Endothelial cell (in vitro differentiated cells): ENCODE results near the gene IL24. TPM values are rescaled to one million over a fixed set of nuclear protein-coding genes. Genes with fewer than 3 reads are reported as not detected.
"Not testable (repeated sequence)": the region's sequence is repeated elsewhere in the genome, so short reads cannot be mapped to it uniquely, and the experiment has no call there.

ENCODE experiments used
- DNase-seq: peaks from one replicate; pipeline ENCODE4 v3.0.0; 2021; ENCODE audit warnings: low spot score
- H3K27ac Mint-ChIP-seq: one replicate; pipeline ENCODE4 v1.8.0; 2021; ENCODE audit warnings: mixed read lengths, inconsistent platforms; ENCODE audit not compliant: unreplicated experiment
- H3K27me3 Mint-ChIP-seq: one replicate; pipeline ENCODE4 v1.8.0; 2021; ENCODE audit warnings: mild to moderate bottlenecking, moderate library complexity, mixed read lengths, inconsistent platforms; ENCODE audit not compliant: unreplicated experiment
- H3K36me3 Mint-ChIP-seq: one replicate; pipeline ENCODE4 v1.8.0; 2021; ENCODE audit warnings: mild to moderate bottlenecking, low read depth, mixed read lengths, inconsistent platforms; ENCODE audit not compliant: unreplicated experiment
- H3K4me1 Mint-ChIP-seq: one replicate; pipeline ENCODE4 v1.8.0; 2021; ENCODE audit warnings: mild to moderate bottlenecking, mixed read lengths, inconsistent platforms; ENCODE audit not compliant: unreplicated experiment
- H3K4me3 Mint-ChIP-seq: one replicate; pipeline ENCODE4 v1.8.0; 2021; ENCODE audit warnings: mild to moderate bottlenecking, mixed read lengths, inconsistent platforms; ENCODE audit not compliant: unreplicated experiment
- H3K9me3 Mint-ChIP-seq: one replicate; pipeline ENCODE4 v1.8.0; 2021; ENCODE audit warnings: mixed read lengths, inconsistent platforms; ENCODE audit not compliant: unreplicated experiment
- long read RNA-seq: library from polyadenylated mRNA; unstranded; transcript quantifications from one replicate; pipeline ENCODE4 v2.0.0, GENCODE V29; 2020; ENCODE audit not compliant: unreplicated experiment
- total RNA-seq: library from RNA; stranded (reverse); fragmentation: NEBNext Ultra II Directional; extraction: Animal tissue kit (Norgen Biotek cat#: 25700); gene quantifications from one replicate; pipeline ENCODE4 v1.2.1, GENCODE V29; 2021; ENCODE audit not compliant: unreplicated experiment
- TF ChIP-seq, protein P1 (sequence below): fragments of 200-600 bp; sonication (generic); IDR thresholded peaks from one replicate; pipeline ENCODE4 v1.5.0; 2021; ENCODE audit warnings: antibody characterized with exemption; ENCODE audit not compliant: unreplicated experiment

Gene IL24, protein sequence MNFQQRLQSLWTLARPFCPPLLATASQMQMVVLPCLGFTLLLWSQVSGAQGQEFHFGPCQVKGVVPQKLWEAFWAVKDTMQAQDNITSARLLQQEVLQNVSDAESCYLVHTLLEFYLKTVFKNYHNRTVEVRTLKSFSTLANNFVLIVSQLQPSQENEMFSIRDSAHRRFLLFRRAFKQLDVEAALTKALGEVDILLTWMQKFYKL
- total RNA-seq = not detected
- long read RNA-seq = 0 reads

- Mint-ChIP-seq H3K4me3 (no peak within 1 kb of the TSS), H3K36me3 (peaks cover 11% of the 10 kb centered on the region), H3K27ac (no peak within 1 kb of the TSS), H3K4me1 (peaks cover 8% of the 10 kb centered on the region), H3K27me3 (peaks cover 4% of the 10 kb centered on the region), H3K9me3 (no peaks in the 10 kb centered on the region)
- TF ChIP-seq, protein P1, sequence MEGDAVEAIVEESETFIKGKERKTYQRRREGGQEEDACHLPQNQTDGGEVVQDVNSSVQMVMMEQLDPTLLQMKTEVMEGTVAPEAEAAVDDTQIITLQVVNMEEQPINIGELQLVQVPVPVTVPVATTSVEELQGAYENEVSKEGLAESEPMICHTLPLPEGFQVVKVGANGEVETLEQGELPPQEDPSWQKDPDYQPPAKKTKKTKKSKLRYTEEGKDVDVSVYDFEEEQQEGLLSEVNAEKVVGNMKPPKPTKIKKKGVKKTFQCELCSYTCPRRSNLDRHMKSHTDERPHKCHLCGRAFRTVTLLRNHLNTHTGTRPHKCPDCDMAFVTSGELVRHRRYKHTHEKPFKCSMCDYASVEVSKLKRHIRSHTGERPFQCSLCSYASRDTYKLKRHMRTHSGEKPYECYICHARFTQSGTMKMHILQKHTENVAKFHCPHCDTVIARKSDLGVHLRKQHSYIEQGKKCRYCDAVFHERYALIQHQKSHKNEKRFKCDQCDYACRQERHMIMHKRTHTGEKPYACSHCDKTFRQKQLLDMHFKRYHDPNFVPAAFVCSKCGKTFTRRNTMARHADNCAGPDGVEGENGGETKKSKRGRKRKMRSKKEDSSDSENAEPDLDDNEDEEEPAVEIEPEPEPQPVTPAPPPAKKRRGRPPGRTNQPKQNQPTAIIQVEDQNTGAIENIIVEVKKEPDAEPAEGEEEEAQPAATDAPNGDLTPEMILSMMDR = no peak
- no peak for DNase-seq
Observed at GRCh38 chr1:206897175-206897574, at the start of gene IL24. TSS of gene IL24 (plus strand) at chr1:206897443. CDS start at chr1:206897833, 390 bp downstream.

- Mint-ChIP-seq H3K27me3 (no peaks in the 10 kb centered on the region), H3K4me1 (no peaks in the 10 kb centered on the region), H3K9me3 (no peaks in the 10 kb centered on the region), H3K4me3 (no peak overlapping the region), H3K27ac (no peak overlapping the region), H3K36me3 (no peaks in the 10 kb centered on the region)
- DNase-seq = no peak
- TF ChIP-seq, protein P1 = no peak
Observed at GRCh38 chr1:206847946-206848345, 49.3 kb upstream of the IL24 start.

GRCh38 chr1:206850401-206850800, 46.8 kb upstream of the IL24 start:
- no peaks in the 10 kb centered on the region for H3K9me3 Mint-ChIP-seq
- TF ChIP-seq, protein P1 = no peak
- H3K27me3 Mint-ChIP-seq = peaks cover 3% of the 10 kb centered on the region
- H3K4me3 Mint-ChIP-seq = no peak overlapping the region
- no peak for DNase-seq
- no peaks in the 10 kb centered on the region for H3K36me3 Mint-ChIP-seq
- no peak overlapping the region for H3K27ac Mint-ChIP-seq
- H3K4me1 Mint-ChIP-seq = no peaks in the 10 kb centered on the region

DNA sequence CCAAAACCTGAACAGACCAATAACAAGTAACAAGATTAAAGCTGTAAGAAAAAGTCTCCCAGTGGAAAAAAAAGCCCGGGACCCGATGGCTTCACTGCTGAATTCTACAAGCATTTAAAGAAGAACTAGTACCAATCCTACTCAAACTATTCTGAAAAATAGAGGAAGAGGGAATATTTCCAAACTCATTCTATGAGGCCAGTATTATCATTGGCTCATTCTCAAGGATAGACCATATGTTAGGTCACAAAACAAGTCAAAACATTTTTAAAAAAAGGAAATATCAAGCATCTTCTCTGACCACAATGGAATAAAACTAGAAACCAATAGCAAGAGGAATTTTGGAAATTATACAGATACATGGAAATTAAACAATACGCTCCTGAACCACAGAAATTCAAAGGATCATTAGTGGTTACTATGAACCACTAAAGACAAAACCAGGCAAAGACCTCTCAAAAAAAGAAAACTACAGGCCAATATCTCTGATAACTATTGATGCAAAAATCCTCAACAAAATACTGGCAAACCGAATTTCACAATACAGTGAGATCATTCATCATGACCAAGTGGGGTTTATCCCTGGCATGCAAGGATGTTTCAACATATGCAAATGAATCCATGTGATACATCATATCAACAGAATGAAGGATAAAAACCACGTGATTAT, 45.8 kb upstream of the IL24 start:
- Mint-ChIP-seq H3K4me1 (no peaks in the 10 kb centered on the region), H3K9me3 (no peaks in the 10 kb centered on the region), H3K27ac (no peak overlapping the region), H3K36me3 (no peaks in the 10 kb centered on the region), H3K27me3 (peaks cover 3% of the 10 kb centered on the region), H3K4me3 (no peak overlapping the region)
- TF ChIP-seq, protein P1 = no peak
- DNase-seq = no peak

DNA sequence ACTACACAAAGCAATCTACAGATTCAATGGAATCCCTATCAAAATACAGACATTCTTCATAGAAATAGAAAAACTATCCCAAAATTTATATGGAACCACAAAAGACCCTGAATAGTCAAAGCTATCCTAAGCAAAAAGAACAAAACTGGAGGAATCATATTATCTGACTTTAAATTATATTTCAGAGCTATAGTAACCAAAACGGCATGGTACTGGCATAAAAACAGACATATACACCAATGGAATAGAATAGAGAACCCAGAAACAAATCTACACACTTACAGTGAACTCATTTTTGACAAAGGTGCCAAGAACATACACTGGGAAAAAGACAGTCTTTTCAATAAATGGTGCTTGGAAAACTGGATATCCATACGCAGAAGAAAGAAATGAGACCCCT, 44.6 kb upstream of the IL24 start:
- not testable (repeated sequence) for H3K4me1 Mint-ChIP-seq, H3K27ac Mint-ChIP-seq, DNase-seq, H3K27me3 Mint-ChIP-seq, H3K9me3 Mint-ChIP-seq, H3K36me3 Mint-ChIP-seq, H3K4me3 Mint-ChIP-seq

- not testable (repeated sequence) for DNase-seq, H3K9me3 Mint-ChIP-seq, H3K4me1 Mint-ChIP-seq, H3K36me3 Mint-ChIP-seq, H3K27me3 Mint-ChIP-seq, H3K4me3 Mint-ChIP-seq, H3K27ac Mint-ChIP-seq
Observed at GRCh38 chr1:206853696-206854095, 43.5 kb upstream of the IL24 start.
